ENCODE results near the gene FBXL17. TPM values are rescaled to one million over a fixed set of nuclear protein-coding genes. Genes with fewer than 3 reads are reported as not detected.

The FBXL17 gene
- total RNA-seq, 2 donors from 2014 or later, result 24.8 to 58.2 TPM

- TF ChIP-seq, protein P1, sequence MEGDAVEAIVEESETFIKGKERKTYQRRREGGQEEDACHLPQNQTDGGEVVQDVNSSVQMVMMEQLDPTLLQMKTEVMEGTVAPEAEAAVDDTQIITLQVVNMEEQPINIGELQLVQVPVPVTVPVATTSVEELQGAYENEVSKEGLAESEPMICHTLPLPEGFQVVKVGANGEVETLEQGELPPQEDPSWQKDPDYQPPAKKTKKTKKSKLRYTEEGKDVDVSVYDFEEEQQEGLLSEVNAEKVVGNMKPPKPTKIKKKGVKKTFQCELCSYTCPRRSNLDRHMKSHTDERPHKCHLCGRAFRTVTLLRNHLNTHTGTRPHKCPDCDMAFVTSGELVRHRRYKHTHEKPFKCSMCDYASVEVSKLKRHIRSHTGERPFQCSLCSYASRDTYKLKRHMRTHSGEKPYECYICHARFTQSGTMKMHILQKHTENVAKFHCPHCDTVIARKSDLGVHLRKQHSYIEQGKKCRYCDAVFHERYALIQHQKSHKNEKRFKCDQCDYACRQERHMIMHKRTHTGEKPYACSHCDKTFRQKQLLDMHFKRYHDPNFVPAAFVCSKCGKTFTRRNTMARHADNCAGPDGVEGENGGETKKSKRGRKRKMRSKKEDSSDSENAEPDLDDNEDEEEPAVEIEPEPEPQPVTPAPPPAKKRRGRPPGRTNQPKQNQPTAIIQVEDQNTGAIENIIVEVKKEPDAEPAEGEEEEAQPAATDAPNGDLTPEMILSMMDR (IDR thresholded peaks at IDR 0.05), result no peak
- no peak for DNase-seq (ENCODE audit: low spot score)
- H3K36me3 ChIP-seq, result no peaks in the 10 kb centered on the region
- no peak overlapping the region for H3K27ac ChIP-seq
- no peak overlapping the region for H3K4me3 ChIP-seq
- H3K4me1 ChIP-seq (ENCODE audit: control insufficient read depth in 1 of 2, low read depth in 2 of 2), result no peaks in the 10 kb centered on the region
- H3K9me3 ChIP-seq, result no peaks in the 10 kb centered on the region
- H3K27me3 ChIP-seq (replicated peaks; ENCODE audit: insufficient read depth), result no peaks in the 10 kb centered on the region
- no peak for ATAC-seq (ENCODE audit: insufficient number of reproducible peaks, low FRiP score, low read depth)
These were observed 468.4 kb downstream of the FBXL17 start for GRCh38 chr5:107913494-107913893.

GRCh38 chr5:107900721-107901120 lies 481.2 kb downstream of the FBXL17 start:
- H3K27ac ChIP-seq, result no peak overlapping the region
- no peak for ATAC-seq (ENCODE audit: insufficient number of reproducible peaks, low FRiP score, low read depth)
- no peaks in the 10 kb centered on the region for H3K27me3 ChIP-seq (replicated peaks; ENCODE audit: insufficient read depth)
- no peak overlapping the region for H3K4me3 ChIP-seq
- H3K36me3 ChIP-seq, result no peaks in the 10 kb centered on the region
- H3K4me1 ChIP-seq (ENCODE audit: control insufficient read depth in 1 of 2, low read depth in 2 of 2), result no peaks in the 10 kb centered on the region
- TF ChIP-seq, protein P1 (IDR thresholded peaks at IDR 0.05), result no peak
- H3K9me3 ChIP-seq, result no peaks in the 10 kb centered on the region
- DNase-seq (ENCODE audit: low spot score), result no peak

- DNase-seq (ENCODE audit: low spot score) (no peak), ATAC-seq (ENCODE audit: insufficient number of reproducible peaks, low FRiP score, low read depth) (no peak)
- Histone ChIP-seq H3K4me1 (ENCODE audit: control insufficient read depth in 1 of 2, low read depth in 2 of 2) (peaks cover 11 to 16% of the 10 kb centered on the region in 2 donors), H3K27me3 (replicated peaks; ENCODE audit: insufficient read depth) (no peaks in the 10 kb centered on the region), H3K9me3 (no peaks in the 10 kb centered on the region), H3K4me3 (peak overlapping the region; percentile 46), H3K36me3 (no peaks in the 10 kb centered on the region), H3K27ac (no peak overlapping the region)
- TF ChIP-seq, protein P1 (IDR thresholded peaks at IDR 0.05), result no peak
These were observed 487.5 kb downstream of the FBXL17 start for GRCh38 chr5:107894361-107894760.

DNA sequence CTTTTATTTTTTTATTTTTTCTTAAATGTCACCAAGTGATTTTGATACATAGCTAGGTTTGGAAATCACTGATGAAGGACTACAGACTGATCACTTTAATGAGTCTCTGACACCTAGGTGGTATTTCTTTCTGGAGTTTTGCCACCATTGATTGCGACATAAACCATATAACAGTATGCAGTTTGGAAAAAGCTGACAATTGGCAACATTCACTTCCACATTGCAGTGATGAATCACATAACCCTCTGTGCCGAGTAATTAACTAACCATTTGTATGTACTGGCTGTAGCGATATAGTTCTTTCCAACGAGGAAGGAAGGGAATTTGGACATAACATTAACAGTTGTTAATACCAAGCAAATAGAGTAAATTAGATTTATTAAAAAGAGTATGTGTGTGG lies 488.3 kb downstream of the FBXL17 start:
- no peaks in the 10 kb centered on the region for H3K27me3 ChIP-seq (replicated peaks; ENCODE audit: insufficient read depth)
- DNase-seq (ENCODE audit: low spot score), result no peak
- no peak overlapping the region for H3K27ac ChIP-seq
- H3K9me3 ChIP-seq, result no peaks in the 10 kb centered on the region
- peak; percentile 43 for ATAC-seq (ENCODE audit: insufficient number of reproducible peaks, low FRiP score, low read depth)
- TF ChIP-seq, protein P1 (IDR thresholded peaks at IDR 0.05), result no peak
- H3K36me3 ChIP-seq, result no peaks in the 10 kb centered on the region
- peak overlapping the region; percentile 46 for H3K4me3 ChIP-seq
- H3K4me1 ChIP-seq (ENCODE audit: control insufficient read depth in 1 of 2, low read depth in 2 of 2), result peaks cover 11 to 16% of the 10 kb centered on the region in 2 donors

- Histone ChIP-seq H3K27me3 (replicated peaks; ENCODE audit: insufficient read depth) (no peaks in the 10 kb centered on the region), H3K4me1 (ENCODE audit: control insufficient read depth in 1 of 2, low read depth in 2 of 2) (peaks cover 11 to 20% of the 10 kb centered on the region in 2 donors), H3K27ac (no peak overlapping the region), H3K36me3 (no peaks in the 10 kb centered on the region), H3K9me3 (no peaks in the 10 kb centered on the region), H3K4me3 (no peak overlapping the region)
- ATAC-seq (ENCODE audit: insufficient number of reproducible peaks, low FRiP score, low read depth), result no peak
- TF ChIP-seq, protein P1 (IDR thresholded peaks at IDR 0.05), result no peak
- DNase-seq (ENCODE audit: low spot score), result no peak
These were observed 492.5 kb downstream of the FBXL17 start for GRCh38 chr5:107889387-107889786.
